ENCODE results near the gene HIF1A.
A peak's percentile ranks its signal among the peaks of the same experiment; 100 is the strongest.
"Not testable (repeated sequence)": the region's sequence is repeated elsewhere in the genome, so short reads cannot be mapped to it uniquely, and the experiment has no call there.

Gene HIF1A

DNA sequence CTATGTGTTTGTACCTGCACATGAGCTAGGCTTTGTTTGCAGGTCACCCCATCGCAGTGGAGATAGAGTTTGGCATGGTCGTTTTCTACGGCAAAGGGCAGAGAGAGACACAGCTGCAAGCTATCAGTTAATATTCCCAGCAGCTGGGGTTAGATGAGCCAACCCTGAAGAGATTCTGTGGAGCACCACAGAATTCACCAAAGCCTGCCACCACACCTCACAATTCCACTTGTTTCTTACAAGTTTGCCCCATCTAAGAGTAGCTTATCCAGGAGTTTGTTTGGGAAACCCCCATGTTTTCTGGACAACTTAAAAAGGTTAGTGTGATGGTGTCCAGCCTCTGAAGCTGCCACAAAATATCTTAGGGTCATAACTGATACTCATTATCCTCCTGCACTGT, 20.0 kb upstream of the HIF1A start:
- no peak for DNase-seq

DNA sequence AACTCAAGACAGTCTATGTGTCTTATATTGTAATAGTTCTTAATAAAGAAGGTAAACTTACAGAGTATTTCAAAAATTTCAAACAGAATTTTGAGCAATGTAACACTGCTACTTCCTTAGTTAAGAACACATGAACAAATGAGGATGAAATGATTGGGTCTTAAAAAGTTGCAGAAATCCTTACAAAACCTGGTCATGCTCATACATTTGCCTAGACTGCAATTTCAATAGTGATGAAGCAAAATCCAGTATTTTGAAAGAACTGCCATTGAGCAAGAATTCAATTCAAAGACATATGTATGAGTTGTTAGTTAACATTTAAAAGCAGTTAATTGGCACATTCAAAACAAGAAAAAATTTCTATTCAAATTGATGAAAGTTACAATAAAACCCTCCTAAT, 17.8 kb upstream of the HIF1A start:
- DNase-seq = no peak

DNA sequence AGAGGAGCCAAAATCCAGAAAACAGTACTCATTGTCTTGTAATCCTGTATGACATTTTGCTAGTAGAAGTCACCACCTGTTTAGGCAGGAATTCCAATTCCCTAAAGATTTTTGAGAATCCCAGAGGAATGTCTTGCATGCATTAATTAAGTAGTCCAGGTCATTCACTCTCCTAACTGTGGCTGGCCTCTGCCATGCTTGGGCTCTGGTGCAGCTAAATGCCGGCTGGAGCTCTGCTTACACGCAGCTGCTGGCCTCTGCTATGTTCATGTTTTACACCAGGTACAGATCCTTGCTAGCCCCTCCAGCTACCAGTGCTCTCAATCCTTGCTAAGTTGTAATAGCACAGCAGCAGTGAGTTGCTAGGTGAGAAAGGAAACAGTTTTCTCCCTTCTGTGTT, 16.3 kb upstream of the HIF1A start:
- DNase-seq = no peak

DNA sequence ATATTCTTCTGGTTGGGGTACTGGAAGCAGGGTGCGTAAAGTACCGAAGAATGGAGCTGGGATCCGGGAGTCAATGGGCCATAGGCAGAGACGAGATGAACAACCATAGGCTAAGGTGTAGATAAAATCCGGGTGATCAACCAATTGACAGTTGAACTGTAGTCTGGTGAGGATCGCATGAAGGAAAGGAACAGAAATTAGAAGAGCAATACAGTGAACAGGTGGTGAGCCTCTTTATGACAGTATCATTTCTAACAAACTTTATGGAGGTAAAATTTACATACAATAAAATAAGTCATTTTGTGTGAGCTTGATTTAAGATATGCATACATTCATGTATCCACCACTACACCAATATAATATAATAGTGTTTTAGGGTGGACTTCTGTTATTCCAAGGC, 13.9 kb upstream of the HIF1A start:
- no peak for DNase-seq

DNA sequence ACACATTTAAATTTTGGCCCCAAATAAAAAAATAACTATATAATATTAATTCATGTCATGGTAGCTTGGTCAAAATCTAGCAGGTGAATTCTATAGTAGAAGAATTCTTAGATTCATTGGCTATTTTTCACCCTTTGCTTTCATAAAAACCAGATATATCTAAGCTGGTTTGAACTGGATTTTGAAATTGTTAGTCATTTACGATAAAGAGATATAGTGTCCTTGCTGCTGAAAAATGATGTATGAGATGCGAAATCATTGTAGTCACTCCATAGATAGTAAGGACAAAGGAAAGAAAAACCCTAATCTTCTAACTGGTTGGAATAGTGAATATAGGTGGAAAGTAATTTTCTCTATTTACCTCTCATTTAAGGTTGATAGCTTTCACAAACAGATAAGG, 12.2 kb upstream of the HIF1A start:
- no peak for DNase-seq

DNA sequence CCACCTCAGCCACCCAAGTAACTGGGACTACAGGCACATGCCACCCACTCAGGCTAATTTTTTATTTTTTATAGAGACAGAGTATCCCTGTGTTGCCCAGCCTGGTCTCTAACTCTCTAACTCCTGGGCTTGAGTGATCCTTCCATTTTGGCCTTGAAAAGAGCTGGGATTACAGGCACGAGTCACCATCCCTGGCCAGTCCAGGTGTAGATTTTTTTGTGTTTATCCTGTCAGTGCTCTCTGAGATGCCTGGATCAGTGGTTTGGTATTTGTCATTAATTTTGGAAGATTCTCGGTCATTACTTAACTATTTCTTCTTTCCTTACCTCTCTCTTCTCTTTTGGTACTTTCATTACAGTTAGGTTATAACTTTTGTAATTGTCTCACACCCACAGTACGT, 5.3 kb upstream of the HIF1A start:
- DNase-seq = no peak

DNA sequence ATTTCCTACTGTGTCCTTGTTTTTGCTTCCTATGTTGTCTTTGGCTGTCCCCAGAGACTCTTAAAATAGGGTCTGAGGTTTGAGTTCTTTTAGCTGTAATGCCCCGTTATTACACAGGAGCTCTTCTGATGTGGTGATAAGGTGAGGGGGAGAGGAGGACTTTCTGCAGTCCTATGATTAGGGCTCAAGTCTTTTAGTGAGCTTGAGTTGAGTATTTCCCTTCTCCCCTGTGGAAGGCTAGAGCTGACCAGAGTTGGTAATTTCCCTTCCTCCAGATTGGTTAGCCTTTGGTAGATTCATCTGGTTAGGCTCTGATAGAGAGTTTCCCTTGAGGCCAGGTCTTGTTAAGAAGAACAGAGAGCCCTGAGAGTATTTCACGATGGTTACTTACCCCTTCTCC, 4.3 kb upstream of the HIF1A start:
- peak; percentile 35 for DNase-seq

DNA sequence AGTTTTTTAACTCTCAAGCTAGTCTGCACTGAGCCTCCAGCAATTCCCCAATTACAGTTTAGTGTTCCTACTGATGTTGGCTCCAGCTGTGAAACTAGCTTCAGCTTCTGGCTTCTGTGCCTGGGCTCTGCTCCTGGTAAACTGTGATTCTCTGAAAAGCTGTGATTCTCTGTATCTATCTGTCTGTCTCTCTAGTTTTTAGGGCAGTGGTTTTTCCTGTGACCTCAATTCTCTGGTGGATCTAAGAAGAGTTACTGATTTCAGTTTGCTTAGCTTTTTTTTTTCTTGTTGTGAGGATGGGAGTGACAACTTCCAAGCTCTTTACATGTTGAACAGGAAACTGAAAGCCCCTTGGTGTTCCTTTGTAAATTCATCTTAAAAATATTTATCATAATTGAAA, 3.8 kb upstream of the HIF1A start:
- peak; percentile 49 for DNase-seq

DNA sequence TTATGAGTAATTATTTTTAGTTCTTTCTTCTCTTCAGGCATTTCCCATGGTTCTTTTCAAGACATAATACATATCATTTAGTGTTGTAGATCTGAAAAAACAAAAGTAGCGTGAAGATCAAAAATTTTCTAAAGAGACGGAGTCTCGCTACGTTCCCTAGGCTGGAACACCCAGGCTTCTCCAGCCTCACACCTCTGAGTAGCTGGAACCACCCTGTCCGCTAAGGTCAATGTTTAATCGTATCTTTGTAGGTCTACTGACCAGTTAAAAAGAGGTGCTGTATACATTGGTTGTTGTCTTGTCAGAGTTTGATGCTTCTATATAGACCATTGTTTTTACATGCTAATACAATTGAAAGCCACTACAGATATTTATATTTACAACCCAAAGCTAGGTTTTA, 1.3 kb upstream of the HIF1A start:
- no peak for DNase-seq

DNA sequence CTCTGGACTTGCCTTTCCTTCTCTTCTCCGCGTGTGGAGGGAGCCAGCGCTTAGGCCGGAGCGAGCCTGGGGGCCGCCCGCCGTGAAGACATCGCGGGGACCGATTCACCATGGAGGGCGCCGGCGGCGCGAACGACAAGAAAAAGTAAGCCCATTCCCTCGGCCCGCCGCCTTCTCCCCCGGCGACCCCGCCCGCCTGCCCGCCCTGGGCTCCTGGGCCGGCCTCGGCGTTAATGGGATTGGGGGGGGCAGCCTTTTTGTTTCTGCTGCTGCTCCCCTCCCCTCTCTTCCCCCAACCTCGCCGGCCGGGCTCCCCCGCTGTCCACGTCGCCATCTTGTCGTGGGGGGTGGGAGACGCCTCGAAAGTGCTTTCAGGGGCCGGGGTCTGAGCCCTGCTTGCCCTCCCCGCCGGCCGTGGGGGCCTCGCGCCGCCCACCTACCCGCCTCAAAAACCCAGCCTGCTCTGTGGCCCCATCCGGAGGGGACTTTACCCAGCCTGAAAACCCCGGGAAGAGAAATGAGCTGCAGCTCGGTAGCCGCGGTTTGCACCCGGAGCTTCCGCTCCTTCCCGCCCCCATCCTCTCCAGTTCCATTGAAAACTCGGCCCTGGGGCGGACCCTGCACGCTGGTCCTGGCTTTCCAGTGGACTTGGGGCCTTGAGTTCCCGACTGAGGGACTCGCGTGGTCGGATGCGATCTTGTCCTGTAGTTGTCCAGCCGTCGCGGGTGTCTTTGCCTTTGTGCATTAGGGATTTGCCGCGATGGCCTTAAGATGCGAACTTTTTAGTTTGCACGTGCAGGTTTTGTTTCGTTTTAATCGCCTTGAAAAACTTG, 598 bp downstream of the HIF1A start:
- DNase-seq = peak; percentile 65

DNA sequence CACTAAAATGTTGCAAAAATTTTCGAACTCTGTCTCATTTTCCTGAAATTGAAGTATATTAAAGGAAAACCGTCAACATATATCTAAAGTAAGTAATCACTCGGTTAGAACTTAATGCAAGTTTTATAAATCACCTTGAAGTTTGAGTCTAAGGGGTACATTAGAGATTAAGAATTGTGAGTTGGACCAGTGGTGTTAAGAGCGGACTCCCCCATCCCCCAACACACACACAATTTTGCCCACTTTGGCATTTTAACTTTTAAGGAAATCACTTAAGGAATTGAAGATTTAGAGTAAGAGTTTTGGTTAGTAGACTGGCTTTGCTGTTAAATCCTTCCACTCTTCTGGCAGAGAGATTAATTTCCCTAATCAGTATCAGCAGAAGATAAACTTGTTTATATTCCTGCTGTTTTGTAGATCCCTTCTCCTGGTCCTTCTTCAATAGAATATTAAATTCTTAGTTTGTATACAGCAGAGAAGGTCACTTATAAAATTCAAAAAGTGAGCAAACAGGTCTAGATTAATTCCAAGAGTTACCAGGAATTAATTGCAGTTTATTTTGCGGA, 1.5 kb downstream of the HIF1A start:
- no peak for DNase-seq

DNA sequence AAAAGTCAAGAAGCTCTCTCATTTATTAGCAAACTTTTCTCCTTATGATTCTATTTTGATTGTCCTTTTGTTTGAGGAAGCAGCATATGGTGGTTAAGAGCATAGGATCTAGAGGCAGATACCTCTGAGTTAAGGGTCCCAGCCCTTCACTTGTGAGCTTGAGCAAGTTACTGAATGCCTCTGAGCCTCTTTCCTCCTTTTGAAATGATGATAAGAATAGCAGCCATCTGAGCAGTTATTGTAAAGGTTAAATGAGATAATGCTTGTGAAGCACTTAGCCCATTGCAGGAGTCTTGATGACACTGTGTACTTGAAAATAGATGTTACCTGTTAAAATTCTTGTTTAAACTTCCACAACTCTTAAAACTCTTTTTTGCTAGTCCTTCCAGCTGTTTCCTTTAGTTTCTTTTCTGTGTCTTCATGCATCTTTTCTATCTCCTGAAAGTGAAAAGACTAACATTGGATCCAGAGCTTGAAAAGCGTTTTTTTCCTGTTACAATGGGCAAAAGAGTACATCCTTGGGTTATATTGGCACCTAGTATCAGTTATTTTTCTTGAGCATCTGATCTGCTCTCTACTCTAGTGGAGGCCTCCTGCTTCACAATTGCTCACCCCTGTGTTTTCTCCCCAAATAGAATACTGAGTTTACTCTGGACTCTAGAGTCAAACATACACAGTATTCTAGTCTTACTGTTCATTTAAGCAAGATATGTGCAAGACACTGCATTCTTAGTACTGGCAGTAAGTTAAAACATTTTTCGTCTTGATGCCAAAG, 3.1 kb downstream of the HIF1A start:
- DNase-seq = peak; percentile 38

DNA sequence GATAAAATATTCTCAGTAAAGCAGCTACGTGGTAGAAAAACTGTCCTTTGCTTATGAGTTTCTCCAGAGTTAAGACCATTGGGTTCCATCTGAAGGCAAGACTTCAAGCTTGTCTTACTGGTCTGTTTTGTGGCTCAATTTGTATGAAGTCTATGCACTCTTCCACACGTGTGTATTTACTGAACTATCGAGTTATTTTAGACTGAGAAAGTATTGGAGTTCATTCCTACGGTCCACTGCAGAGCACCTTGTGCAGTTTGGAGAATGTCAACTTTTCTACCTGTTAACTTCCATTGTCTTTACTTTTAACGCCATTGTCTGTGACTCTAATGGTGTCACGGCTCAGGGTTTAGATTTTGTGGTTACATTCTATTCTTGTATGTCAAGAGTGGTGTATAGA, 3.7 kb downstream of the HIF1A start:
- DNase-seq = no peak

DNA sequence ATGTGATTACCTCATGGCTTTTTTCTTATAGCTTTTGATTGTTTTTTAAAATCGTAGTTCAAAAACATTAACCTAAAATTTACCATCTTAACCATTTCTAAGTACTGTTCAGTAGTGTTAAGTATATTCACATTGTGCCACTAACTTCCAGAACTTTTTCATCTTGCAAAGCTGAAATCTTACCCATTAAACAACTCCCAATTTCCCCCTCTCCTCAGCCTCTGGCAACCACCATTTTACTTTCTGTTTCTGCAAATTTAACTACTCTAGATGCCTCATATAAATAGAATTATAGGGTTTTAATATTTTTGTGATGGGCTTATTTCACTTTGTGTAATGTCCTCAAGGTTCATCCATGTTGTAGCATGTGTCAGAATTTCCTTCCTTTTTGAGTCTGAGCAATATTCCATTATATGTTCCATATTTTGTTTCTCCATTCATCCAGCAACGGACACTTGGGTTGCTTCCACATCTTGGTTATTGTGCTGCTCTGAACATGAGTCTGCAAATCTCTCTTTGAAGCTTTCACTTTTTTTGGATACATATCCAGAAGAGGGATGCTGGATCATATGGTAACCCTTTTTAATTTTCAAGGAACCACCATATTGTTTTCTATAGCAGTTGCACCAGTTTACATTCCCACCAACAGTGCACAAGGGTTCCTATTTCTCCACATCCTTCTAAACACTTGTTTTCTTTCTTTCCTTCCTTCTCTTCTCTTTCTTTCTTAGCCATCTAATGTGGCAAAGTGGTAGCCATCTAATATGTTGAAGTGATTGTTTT, 5.0 kb downstream of the HIF1A start:
- no peak for DNase-seq

DNA sequence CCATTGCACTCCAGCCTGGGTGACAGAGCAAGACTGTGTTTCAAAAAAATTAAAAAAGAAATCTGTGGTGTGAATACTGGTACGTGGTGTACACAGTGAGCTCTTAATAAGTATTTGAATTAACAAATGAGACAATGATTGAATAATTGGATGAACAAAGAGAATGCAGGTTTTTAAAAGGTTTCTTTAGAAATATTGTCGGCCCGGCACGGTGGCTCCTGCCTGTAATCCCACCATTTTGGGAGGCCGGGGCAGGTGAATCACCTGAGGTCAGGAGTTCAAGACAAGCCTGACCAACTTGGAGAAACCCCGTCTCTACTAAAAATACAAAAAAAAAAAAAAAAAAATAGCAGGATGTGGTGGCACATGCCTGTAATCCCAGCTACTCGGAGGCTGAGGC, 6.6 kb downstream of the HIF1A start:
- no peak for DNase-seq

DNA sequence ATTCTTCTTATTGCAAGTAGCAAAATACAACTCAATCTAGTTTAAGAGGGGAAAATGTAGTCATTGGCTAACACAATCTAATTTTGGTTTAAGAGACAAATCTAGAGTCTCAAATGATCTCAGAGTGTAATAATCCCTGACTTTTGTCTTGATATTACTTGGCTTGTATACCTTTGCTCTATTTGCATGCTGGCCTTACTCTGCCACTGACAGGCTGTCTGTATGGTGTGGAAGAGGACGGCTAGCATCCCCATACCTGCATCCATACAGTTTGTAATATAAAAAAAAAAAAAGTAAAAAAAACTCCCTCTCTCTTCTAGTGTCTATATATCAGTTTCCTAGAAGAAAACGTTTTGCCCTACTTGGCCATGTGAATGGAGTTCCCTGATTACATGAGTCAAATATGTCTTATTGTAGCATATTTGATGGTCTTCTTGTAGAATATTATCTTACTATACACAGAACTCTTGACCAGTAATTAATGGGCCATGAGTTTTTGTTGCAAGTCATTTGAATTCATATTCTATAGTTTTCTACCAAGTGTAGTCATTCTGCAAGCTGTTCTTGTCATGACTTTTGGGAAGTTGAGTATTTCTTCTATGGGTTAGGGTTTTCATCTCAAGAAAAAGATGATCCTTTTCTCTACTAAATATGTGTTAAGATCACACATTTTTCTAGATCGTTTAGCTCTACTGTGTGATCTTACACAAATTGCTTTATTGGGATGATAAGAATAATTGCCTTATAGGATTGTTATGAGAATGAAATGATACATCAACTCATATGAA, 8.2 kb downstream of the HIF1A start:
- DNase-seq = peak; percentile 49

DNA sequence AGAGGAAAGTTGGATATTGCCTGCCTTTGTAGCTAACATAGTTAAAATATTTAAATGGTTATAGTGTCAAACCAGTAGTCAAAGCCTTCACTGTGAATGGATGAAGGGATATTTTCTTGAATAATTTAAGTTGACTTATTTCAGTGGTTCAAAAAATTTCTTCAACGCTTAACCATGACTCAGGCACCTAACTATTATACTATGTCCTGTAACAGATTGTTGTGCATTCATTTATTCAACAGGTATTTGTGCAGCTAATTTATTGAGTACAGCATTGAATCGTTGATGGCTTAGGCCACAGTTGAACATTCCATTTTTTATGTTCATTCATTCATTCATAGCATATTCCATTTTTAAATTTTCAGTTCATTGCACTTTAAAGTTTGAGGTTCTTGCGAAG, 9.2 kb downstream of the HIF1A start:
- no peak for DNase-seq

DNA sequence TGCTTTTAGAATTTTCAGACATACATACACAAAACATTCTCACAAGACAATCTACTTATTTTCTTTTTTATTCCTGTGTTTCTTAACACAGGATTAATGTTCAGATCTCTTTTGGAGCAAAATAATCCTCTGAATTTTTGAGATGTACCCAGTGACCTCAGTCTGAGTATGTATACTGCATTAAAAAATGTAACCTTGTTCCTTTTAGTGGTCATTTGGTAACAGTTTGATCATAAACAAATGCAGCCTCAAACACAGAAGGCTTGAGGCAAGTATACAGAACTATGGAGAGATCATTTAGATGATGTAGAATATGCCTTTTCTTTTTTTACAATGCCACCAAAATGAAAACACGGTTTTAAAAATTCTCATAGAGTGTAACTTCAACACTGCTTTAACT, 9.7 kb downstream of the HIF1A start:
- DNase-seq = no peak

DNA sequence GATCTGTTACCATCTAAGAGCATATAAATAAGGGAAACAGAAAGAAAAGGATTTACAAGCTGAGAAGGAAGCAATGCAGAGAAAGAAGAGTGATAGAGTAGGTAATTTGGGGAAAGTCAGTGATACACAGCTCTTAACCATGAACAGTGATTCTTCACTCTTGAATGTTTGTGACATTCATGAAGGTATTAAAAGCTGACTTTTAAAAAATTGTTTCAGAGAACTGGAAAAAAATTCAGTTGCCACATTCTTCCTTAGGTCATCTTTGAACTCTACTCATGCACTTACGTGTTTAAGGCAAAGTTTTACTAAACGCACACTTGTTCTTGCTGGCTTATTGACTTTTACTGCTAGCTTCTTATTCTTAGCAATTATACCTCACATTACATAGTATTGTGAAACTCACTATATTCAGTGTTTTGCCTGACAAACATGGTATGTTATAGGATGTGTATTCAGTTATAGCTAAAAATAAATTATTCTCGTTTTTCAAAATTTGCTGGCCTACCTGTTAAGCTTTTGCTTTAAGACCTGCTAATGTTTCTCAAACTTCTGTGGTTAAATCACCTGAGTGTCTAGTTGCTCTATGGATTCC, 10.9 kb downstream of the HIF1A start:
- DNase-seq = no peak

DNA sequence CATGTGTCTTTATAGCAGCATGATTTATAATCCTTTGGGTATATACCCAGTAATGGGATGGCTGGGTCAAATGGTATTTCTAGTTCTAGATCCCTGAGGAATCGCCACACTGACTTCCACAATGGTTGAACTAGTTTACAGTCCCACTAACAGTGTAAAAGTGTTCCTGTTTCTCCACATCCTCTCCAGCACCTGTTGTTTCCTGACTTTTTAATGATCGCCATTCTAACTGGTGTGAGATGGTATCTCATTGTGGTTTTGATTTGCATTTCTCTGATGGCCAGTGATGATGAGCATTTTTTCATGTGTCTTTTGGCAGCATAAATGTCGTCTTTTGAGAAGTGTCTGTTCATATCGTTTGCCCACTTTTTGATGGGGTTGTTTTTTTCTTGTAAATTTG, 12.5 kb downstream of the HIF1A start:
- DNase-seq = not testable (repeated sequence)

DNA sequence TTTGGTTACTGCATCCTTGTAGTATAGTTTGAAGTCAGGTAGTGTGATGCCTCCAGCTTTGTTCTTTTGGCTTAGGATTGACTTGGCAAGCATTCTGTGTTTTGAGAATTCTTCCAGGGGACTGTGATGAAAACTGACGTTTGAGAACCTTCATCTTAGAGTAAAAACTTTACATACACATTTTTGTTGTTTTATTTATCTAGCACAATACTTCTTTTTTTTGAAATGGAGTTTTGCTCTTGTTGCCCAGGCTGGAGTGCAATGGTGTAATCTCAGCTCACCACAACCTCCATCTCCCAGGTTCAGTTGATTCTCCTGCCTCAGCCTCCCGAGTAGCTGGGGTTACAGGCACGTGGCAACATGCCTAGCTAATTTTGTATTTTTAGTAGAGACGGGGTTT, 13.4 kb downstream of the HIF1A start:
- not testable (repeated sequence) for DNase-seq
